SK-N-SH (cell line): ENCODE measurements around the gene KDM4F.

Source experiments
- CTCF ChIP-seq: fragments of 200-600 bp; sonication (generic); IDR thresholded peaks from 2 replicates; pipeline ENCODE4 v1.6.1; 2017; ENCODE audit warnings: antibody characterized with exemption, mild to moderate bottlenecking, moderate library complexity
- EP300 ChIP-seq, 2 experiments: IDR thresholded peaks; 2 replicates each; pipeline versions ENCODE4 v1.4.0 to v1.6.1; 2012; ENCODE audit warnings: borderline replicate concordance in 1 of 2, low read depth in 1 of 2, low read length in 1 of 2
- FOXJ3 ChIP-seq: sonication (generic); formaldehyde crosslinking; IDR thresholded peaks from 2 replicates; pipeline ENCODE4 v1.5.1; 2020; ENCODE audit warnings: mild to moderate bottlenecking, missing genetic modification reagents
- FOXM1 ChIP-seq: IDR thresholded peaks from 2 replicates; pipeline ENCODE4 v1.4.0; 2012; ENCODE audit warnings: low read depth, mild to moderate bottlenecking
- GABPA ChIP-seq: IDR thresholded peaks from 2 replicates; pipeline ENCODE4 v1.4.0; 2012; ENCODE audit warnings: low read depth, mild to moderate bottlenecking
- MAX ChIP-seq: IDR thresholded peaks from 2 replicates; pipeline ENCODE4 v1.4.0; 2012; ENCODE audit warnings: low read depth
- POLR2AphosphoS5 ChIP-seq: IDR thresholded peaks from 2 replicates; pipeline ENCODE4 v1.6.1; 2012; ENCODE audit warnings: low read depth, low read length
- RAD21 ChIP-seq: IDR thresholded peaks from 2 replicates; pipeline ENCODE4 v1.6.1; 2012; ENCODE audit warnings: mild to moderate bottlenecking, low read length
- REST ChIP-seq: IDR thresholded peaks from 2 replicates; pipeline ENCODE4 v1.6.1; 2012; ENCODE audit warnings: mild to moderate bottlenecking, low read depth, low read length, moderate library complexity
- RFX5 ChIP-seq: IDR thresholded peaks from 2 replicates; pipeline ENCODE4 v1.6.1; 2012; ENCODE audit warnings: mild to moderate bottlenecking, improper control_type of control experiment, low read length
- TEAD4 ChIP-seq: IDR thresholded peaks from 2 replicates; pipeline ENCODE4 v1.4.0; 2012; ENCODE audit warnings: mild to moderate bottlenecking, borderline replicate concordance; ENCODE audit not compliant: insufficient read depth
- YY1 ChIP-seq: IDR thresholded peaks from 2 replicates; pipeline ENCODE4 v1.4.0; 2012; ENCODE audit warnings: low read depth, mild to moderate bottlenecking

- TF ChIP-seq REST: no peak
- no peak for TF ChIP-seq FOXJ3 (CRISPR knock-in tag)
- no peak for TF ChIP-seq CTCF
- TF ChIP-seq POLR2AphosphoS5: no peak
- no peak for TF ChIP-seq RAD21
- no peak for TF ChIP-seq GABPA
- no peak for TF ChIP-seq MAX
- TF ChIP-seq FOXM1: no peak
- no peak for TF ChIP-seq EP300 (IDR thresholded peaks at IDR 0.05; ENCODE audit: borderline replicate concordance in 1 of 2, low read depth in 1 of 2, low read length in 1 of 2)
- TF ChIP-seq TEAD4: no peak
- no peak for TF ChIP-seq RFX5
- TF ChIP-seq YY1: no peak
Measured at GRCh38 chr11:95086151-95086550, 36.9 kb downstream of the KDM4F start.
